Thyroid gland (tissue), 4 donors: ENCODE measurements around the gene TPCN2.

Experiments used
- CTCF ChIP-seq, 6 experiments: fragments of 200-600 bp in 3 of 6; fragments of 450-650 bp in 3 of 6; sonication (generic) in 3 of 6; IDR thresholded peaks; one replicate each; pipeline ENCODE4 v1.5.1; 2016 to 2019; ENCODE audit warnings: antibody characterized with exemption in 6 of 6, mild to moderate bottlenecking in 2 of 6, inconsistent platforms in 1 of 6, moderate library complexity in 1 of 6
- POLR2A ChIP-seq, 2 donors: fragments of 450-650 bp; IDR thresholded peaks; one replicate each; pipeline ENCODE4 v1.6.1; 2017; ENCODE audit warnings: antibody characterized with exemption in 2 of 2, mild to moderate bottlenecking in 2 of 2, moderate library complexity in 1 of 2

- TF ChIP-seq CTCF (IDR thresholded peaks at IDR 0.05) (no peak), POLR2A (IDR thresholded peaks at IDR 0.05) (no peak)
Observed at GRCh38 chr11:69037544-69037943, 11.2 kb upstream of the TPCN2 start.
